Lung (tissue), 12 donors: ENCODE measurements around the gene ADGRV1. TPM values are rescaled to one million over a fixed set of nuclear protein-coding genes. Genes with fewer than 3 reads are reported as not detected.

Source experiments
- ATAC-seq: fragments of 200-7000 bp; cut with Tn5 transposase; one replicate; pipeline ENCODE4 v1.9.1; 2020; ENCODE audit warnings: moderate number of reproducible peaks; ENCODE audit not compliant: insufficient read depth, low FRiP score
- DNase-seq, 3 donors: peaks; one replicate each; pipeline ENCODE4 v3.0.0-alpha.2; 2013 to 2017
- H3K27ac ChIP-seq, 2 donors: one replicate each; pipeline ENCODE4 v1.5.1; 2013; ENCODE audit warnings: mild to moderate bottlenecking in 2 of 2, moderate library complexity in 2 of 2, control low read depth in 1 of 2, inconsistent platforms in 1 of 2, low read depth in 1 of 2, low read length in 1 of 2
- H3K27me3 ChIP-seq, 3 donors: one replicate each; pipeline ENCODE4 v1.5.1; 2013; ENCODE audit warnings: low read length in 2 of 3; ENCODE audit not compliant: control insufficient read depth in 3 of 3, insufficient read depth in 3 of 3
- H3K36me3 ChIP-seq, 4 donors: one replicate each; pipeline ENCODE4 v1.5.1; 2013; ENCODE audit warnings: low read length in 4 of 4, mild to moderate bottlenecking in 1 of 4, moderate library complexity in 1 of 4; ENCODE audit not compliant: control insufficient read depth in 4 of 4, insufficient read depth in 4 of 4
- H3K4me1 ChIP-seq, 5 donors: one replicate each; pipeline ENCODE4 v1.5.1; 2013; ENCODE audit warnings: low read length in 5 of 5, mild to moderate bottlenecking in 2 of 5, moderate library complexity in 1 of 5; ENCODE audit not compliant: control insufficient read depth in 5 of 5, insufficient read depth in 5 of 5
- H3K4me3 ChIP-seq: one replicate; pipeline ENCODE4 v1.5.1; 2013; ENCODE audit warnings: mild to moderate bottlenecking, control low read depth, moderate library complexity
- H3K9ac ChIP-seq, 2 donors: one replicate each; pipeline ENCODE4 v1.5.1; 2013; ENCODE audit warnings: low read length in 2 of 2, control low read depth in 1 of 2; ENCODE audit not compliant: insufficient read depth in 1 of 2
- H3K9me3 ChIP-seq, 4 donors: one replicate each; pipeline ENCODE4 v1.5.1; 2013; ENCODE audit warnings: low read length in 3 of 4, mild to moderate bottlenecking in 1 of 4, moderate library complexity in 1 of 4; ENCODE audit not compliant: control insufficient read depth in 4 of 4, insufficient read depth in 3 of 4
- CTCF ChIP-seq: IDR thresholded peaks from 2 replicates; pipeline ENCODE4 v1.5.1; 2012; ENCODE audit warnings: mild to moderate bottlenecking; ENCODE audit errors: control extremely low read depth, extremely low read depth
- WGBS, 2 donors: extraction: QIAGEN DNeasy Blood & Tissue Kit; methylation state at CpG; one replicate each; pipeline ENCODE4 v1.1.7; 2013; 5-methylcytosine and 5-hydroxymethylcytosine counted together
- polyA plus RNA-seq, 2 donors: library from polyadenylated mRNA; stranded (reverse); fragments of 200-250 nt; gene quantifications; one replicate each; pipeline ENCODE4 v1.2.1, GENCODE V29; 2013
- total RNA-seq, 2 donors: library from RNA; depleted of rRNA in 1 of 2; stranded (reverse); fragments of >200 nt in 1 of 2; gene quantifications; one replicate each; pipeline ENCODE4 v1.2.1, GENCODE V29; 2014 to 2021
- donor health status: control.
- donor health status: control.
- donor health status: Bipolar disorder and iron deficiency.
- donor health status: healthy.
- donor health status: DM: yes; HTN: yes; CAD: no.

ADGRV1 gene
- total and polyA plus RNA-seq, 4 donors = 3.6 to 66.2 (median 28.2) TPM

- WGBS, 2 donors = 94 to 96% methylated on average over 3 of the region's 3 CpGs
- DNase-seq (no peak), ATAC-seq (no peak)
- no peak for TF ChIP-seq CTCF
- no peak overlapping the region for H3K27ac ChIP-seq
- no peaks in the 10 kb centered on the region for H3K36me3 ChIP-seq
- peaks cover 0 to 4% (median 0%) of the 10 kb centered on the region in 5 donors for H3K4me1 ChIP-seq
- H3K27me3 ChIP-seq = no peaks in the 10 kb centered on the region
- H3K9me3 ChIP-seq = no peaks in the 10 kb centered on the region
- H3K9ac ChIP-seq = no peak overlapping the region
- no peak overlapping the region for H3K4me3 ChIP-seq
These were observed 303.4 kb downstream of the ADGRV1 start for GRCh38 chr5:90861843-90862586.

GRCh38 chr5:90865180-90865579 lies 306.6 kb downstream of the ADGRV1 start:
- H3K4me3 ChIP-seq = no peak overlapping the region
- H3K27me3 ChIP-seq = no peaks in the 10 kb centered on the region
- H3K4me1 ChIP-seq = peaks cover 0 to 4% (median 0%) of the 10 kb centered on the region in 5 donors
- no peaks in the 10 kb centered on the region for H3K9me3 ChIP-seq
- WGBS, 2 donors = 74 to 89% methylated on average over 4 of the region's 4 CpGs
- H3K36me3 ChIP-seq = no peaks in the 10 kb centered on the region
- H3K27ac ChIP-seq = no peak overlapping the region
- no peak overlapping the region for H3K9ac ChIP-seq
- no peak for TF ChIP-seq CTCF
- DNase-seq (no peak), ATAC-seq (no peak)

DNA sequence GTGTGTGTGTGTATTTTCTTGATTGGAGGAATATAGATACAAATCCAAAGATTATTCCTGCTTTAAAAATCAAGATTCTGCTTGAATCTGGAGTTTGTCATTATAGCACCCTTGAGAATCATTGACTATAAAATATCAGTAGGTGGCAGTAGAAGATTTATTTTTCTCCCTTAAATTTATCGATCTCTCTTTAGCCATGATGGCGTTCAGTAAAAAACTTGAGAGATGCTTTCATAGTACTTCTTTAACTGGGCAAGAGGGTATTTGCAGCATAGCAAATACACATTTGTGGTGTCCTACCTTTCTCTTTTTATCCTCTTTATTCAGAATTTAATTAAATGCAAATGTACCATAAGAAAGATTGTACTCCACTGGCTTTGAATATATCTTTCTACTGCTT lies 307.7 kb downstream of the ADGRV1 start:
- Histone ChIP-seq H3K4me3 (no peak overlapping the region), H3K4me1 (peaks cover 0 to 4% (median 0%) of the 10 kb centered on the region in 5 donors), H3K27ac (no peak overlapping the region), H3K27me3 (no peaks in the 10 kb centered on the region), H3K9me3 (no peaks in the 10 kb centered on the region), H3K36me3 (no peaks in the 10 kb centered on the region), H3K9ac (no peak overlapping the region)
- peak; percentile 5 for TF ChIP-seq CTCF
- 0 to 2% methylated on average over 2 of the region's 2 CpGs for WGBS, 2 donors
- DNase-seq (peak in 2 of 3 donors; percentile 51 to 53), ATAC-seq (no peak)
